Posterior cingulate gyrus (tissue), 11 donors: ENCODE results near the gene CYP2F1.

ENCODE experiments used
- DNase-seq, 10 donors: peaks; one replicate each; pipeline versions ENCODE4 v3.0.0 to v3.0.0-alpha.2; 2020 to 2021; ENCODE audit warnings: mixed read lengths in 3 of 10
- intact Hi-C: fragments of 100-400 bp; cut with DNase I; formaldehyde crosslinking; loops from one replicate; pipeline ENCODE4 v1.15.1; 2023

CYP2F1 gene

DNA sequence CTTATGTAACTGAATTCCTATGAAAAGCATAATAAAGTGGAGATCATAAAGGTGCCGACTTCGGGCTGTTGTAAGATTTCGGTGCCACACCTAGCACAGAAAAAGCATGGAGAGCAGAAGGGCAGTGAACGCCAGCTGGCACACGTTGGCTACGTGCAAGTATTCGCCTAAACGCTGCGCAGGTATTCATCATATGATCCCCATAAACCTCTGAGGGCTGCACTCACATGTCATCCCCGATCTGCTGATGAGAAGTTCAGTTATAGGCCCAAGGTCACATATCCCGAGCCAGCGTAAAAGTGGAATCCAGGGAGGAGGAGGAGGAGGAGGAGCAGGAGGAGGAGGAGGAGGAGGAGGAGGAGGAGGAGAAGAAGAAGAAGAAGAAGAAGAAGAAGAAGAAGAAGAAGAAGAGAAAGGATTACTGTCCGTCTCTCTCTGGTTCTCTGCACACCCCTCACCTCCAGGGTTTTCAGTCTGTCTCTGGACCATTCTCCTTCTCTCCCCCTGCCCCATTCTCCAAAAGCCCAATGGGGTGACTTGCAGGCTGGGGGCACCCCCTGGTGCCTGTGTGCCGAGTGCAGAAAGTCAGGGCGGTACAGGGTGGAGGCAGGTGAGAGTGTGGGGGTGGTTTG, 60.2 kb downstream of the CYP2F1 start:
- DNase-seq = peak in 1 of 10 donors; percentile 20

DNA sequence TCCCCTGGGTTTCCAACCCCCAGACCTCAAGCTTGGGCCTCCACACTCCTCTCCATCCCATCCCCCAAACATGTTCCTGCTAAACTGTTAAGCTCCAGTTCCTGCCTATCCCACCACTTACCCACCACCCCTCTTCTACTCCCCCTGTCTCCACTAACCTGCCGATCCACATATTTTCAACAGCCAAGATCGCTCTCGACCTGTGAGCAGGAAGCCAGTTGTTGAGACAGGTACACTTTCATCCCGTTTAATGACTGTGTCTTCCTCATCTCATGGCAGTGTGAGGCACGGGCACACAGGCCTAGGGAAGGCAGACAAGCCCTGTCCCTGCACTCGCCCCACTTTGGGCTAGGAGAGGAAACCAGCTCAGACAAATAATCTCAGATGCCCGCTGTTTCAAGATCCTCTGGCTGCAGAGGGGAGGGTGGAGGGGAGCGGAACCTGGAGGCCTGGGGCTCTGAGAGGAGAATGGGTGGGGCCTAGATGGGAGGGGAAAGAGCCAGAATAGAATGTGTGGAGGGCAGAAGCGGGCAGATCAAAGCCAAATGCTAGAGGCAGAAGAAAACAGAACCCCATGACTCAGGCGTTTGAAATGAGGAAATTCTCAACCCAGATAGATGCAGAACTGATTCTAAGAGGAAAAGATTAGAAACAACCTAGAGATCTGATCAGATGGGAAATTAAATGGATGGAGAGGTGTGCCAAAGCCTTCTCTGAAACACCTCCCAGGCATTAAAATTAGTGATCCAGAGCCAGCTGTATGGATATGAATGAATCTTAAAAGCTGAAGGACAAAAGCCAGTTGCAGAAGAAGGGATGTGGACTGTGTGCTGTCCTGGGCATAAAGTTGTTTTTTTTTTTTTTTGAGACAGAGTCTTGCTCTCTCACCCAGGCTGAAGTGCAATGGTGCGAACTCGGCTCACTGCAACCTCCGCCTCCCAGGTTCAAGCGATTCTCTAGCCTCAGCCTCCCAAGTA, 61.9 kb downstream of the CYP2F1 start:
- intact Hi-C loops = no loop called here
- DNase-seq = peak in 3 of 10 donors; percentile 18 to 87 (median 37)

More for the DNA sequence above, 60.2 kb downstream of the CYP2F1 start:
- intact Hi-C loops = no loop called here
